Ovary (tissue), 3 donors: Measurements from ENCODE around the gene ALX4.

Source experiments
- EP300 ChIP-seq: sonication (generic); formaldehyde crosslinking; IDR thresholded peaks from one replicate; pipeline ENCODE4 v1.6.1; 2017; ENCODE audit warnings: antibody characterized with exemption
- POLR2A ChIP-seq: fragments of 450-650 bp; IDR thresholded peaks from one replicate; pipeline ENCODE4 v1.6.1; 2017; ENCODE audit warnings: antibody characterized with exemption, mild to moderate bottlenecking, moderate library complexity
- TF ChIP-seq, protein P1 (sequence below), 3 donors: fragments of 450-650 bp in 2 of 3; fragments of 200-600 bp in 1 of 3; IDR thresholded peaks; one replicate each; pipeline versions ENCODE4 v1.5.1 to v1.8.0; 2016 to 2022; ENCODE audit warnings: antibody characterized with exemption in 3 of 3, mild to moderate bottlenecking in 1 of 3
- donor health status: DM: no; HTN: no; CAD: no.

DNA sequence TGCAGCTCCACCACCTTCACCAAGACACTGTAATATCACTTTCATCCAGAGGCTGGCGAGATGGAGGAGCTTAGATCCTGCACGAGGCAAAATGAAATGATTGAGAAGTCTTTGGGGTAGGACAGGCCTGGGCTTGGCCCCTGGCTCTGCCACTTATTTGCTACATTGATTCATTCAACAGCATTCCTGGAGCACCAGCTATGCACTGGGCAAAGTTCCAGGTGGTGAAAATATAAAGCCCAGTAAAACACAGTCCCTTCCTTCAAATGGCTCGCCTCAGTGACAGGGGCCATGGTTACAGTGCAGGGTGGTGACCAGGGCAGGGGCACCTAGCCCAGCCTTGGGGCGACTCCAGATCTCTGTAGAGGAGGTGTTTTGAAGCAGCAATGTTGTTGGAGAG is 19.7 kb downstream of the ALX4 start:
- TF ChIP-seq, protein P1, sequence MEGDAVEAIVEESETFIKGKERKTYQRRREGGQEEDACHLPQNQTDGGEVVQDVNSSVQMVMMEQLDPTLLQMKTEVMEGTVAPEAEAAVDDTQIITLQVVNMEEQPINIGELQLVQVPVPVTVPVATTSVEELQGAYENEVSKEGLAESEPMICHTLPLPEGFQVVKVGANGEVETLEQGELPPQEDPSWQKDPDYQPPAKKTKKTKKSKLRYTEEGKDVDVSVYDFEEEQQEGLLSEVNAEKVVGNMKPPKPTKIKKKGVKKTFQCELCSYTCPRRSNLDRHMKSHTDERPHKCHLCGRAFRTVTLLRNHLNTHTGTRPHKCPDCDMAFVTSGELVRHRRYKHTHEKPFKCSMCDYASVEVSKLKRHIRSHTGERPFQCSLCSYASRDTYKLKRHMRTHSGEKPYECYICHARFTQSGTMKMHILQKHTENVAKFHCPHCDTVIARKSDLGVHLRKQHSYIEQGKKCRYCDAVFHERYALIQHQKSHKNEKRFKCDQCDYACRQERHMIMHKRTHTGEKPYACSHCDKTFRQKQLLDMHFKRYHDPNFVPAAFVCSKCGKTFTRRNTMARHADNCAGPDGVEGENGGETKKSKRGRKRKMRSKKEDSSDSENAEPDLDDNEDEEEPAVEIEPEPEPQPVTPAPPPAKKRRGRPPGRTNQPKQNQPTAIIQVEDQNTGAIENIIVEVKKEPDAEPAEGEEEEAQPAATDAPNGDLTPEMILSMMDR (IDR thresholded peaks at IDR 0.05): no peak
- no peak for TF ChIP-seq EP300
- no peak for TF ChIP-seq POLR2A
